C4-2B (cell line): ENCODE data around the gene CYTIP.

Experiments
- CTCF ChIP-seq: fragments of 450-650 bp; conservative IDR thresholded peaks from 2 replicates; pipeline ENCODE4 v1.5.1; 2017; ENCODE audit warnings: mild to moderate bottlenecking
- ZFX ChIP-seq: fragments of 450-650 bp; IDR thresholded peaks from 2 replicates; pipeline ENCODE4 v1.6.1; 2017

- TF ChIP-seq CTCF (no peak), ZFX (no peak)
Measured at GRCh38 chr2:157414050-157414449, 29.8 kb downstream of the CYTIP start.
